ENCODE measurements around the gene NOX3.
"Not testable (repeated sequence)": the region's sequence is repeated elsewhere in the genome, so short reads cannot be mapped to it uniquely, and the experiment has no call there.

DNA sequence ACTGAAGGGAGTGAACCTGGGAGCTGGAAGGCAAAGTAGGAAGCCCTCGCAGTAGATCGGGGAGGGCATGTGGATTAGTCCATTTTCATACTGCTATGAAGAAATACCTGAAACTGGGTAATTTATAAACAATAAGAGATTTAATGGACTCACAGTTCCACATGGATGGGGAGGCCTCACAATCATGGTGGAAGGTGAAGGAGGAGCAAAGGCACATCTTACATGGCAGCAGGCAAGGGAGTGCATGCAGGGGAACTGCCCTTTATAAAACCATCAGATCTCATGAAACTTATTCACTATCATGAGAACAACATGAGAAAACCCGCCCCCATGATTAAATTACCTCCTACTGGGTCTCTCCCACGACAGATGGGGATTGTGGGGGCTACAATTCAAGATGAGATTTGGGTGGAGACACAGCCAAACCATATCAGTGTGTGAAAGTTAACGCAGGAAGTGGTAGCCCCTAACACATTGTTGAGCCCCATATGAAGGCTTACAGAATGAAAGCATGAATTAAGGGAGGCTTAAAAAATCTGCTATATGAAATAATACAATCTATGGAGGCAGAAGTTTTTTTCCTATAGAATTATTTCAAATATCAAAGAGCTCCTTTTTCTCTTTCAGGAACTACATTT is 15.5 kb upstream of the NOX3 start:
- TF ChIP-seq, protein P1, sequence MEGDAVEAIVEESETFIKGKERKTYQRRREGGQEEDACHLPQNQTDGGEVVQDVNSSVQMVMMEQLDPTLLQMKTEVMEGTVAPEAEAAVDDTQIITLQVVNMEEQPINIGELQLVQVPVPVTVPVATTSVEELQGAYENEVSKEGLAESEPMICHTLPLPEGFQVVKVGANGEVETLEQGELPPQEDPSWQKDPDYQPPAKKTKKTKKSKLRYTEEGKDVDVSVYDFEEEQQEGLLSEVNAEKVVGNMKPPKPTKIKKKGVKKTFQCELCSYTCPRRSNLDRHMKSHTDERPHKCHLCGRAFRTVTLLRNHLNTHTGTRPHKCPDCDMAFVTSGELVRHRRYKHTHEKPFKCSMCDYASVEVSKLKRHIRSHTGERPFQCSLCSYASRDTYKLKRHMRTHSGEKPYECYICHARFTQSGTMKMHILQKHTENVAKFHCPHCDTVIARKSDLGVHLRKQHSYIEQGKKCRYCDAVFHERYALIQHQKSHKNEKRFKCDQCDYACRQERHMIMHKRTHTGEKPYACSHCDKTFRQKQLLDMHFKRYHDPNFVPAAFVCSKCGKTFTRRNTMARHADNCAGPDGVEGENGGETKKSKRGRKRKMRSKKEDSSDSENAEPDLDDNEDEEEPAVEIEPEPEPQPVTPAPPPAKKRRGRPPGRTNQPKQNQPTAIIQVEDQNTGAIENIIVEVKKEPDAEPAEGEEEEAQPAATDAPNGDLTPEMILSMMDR (conservative IDR thresholded peaks at IDR 0.05), result not testable (repeated sequence)
- not testable (repeated sequence) for TF ChIP-seq ZFX (IDR thresholded peaks at IDR 0.05)

Measured in C4-2B (cell line).